WERI-Rb-1 (cell line): ENCODE data around the gene SNX10.

Source experiments
- DNase-seq: peaks from one replicate; pipeline ENCODE4 v3.0.0-alpha.2; 2020
- H3K27ac ChIP-seq: fragments of 250-450 bp; sonication (Bioruptor Pico); 2 replicates; pipeline ENCODE4 v1.5.1; 2020; ENCODE audit warnings: mild to moderate bottlenecking, moderate library complexity
- H3K27me3 ChIP-seq: fragments of 250-450 bp; sonication (Bioruptor Pico); 2 replicates; pipeline ENCODE4 v1.5.1; 2021; ENCODE audit warnings: mild to moderate bottlenecking, low read depth, moderate library complexity; ENCODE audit not compliant: insufficient read depth, severe bottlenecking
- H3K36me3 ChIP-seq: fragments of 250-450 bp; sonication (Bioruptor Pico); 2 replicates; pipeline ENCODE4 v1.5.1; 2020; ENCODE audit warnings: mild to moderate bottlenecking, moderate library complexity
- H3K4me3 ChIP-seq: 2 replicates; pipeline ENCODE4 v1.5.1; 2011; ENCODE audit warnings: low read depth, mild to moderate bottlenecking, control low read depth, low read length
- H3K9me3 ChIP-seq: fragments of 250-450 bp; sonication (Bioruptor Pico); 2 replicates; pipeline ENCODE4 v1.5.1; 2021; ENCODE audit warnings: mild to moderate bottlenecking, moderate library complexity; ENCODE audit not compliant: severe bottlenecking
- TF ChIP-seq, protein P1 (sequence below): IDR thresholded peaks from 2 replicates; pipeline ENCODE4 v1.5.1; 2011; ENCODE audit warnings: low read depth, mild to moderate bottlenecking, control low read depth, inconsistent platforms, low read length

The SNX10 gene

DNA sequence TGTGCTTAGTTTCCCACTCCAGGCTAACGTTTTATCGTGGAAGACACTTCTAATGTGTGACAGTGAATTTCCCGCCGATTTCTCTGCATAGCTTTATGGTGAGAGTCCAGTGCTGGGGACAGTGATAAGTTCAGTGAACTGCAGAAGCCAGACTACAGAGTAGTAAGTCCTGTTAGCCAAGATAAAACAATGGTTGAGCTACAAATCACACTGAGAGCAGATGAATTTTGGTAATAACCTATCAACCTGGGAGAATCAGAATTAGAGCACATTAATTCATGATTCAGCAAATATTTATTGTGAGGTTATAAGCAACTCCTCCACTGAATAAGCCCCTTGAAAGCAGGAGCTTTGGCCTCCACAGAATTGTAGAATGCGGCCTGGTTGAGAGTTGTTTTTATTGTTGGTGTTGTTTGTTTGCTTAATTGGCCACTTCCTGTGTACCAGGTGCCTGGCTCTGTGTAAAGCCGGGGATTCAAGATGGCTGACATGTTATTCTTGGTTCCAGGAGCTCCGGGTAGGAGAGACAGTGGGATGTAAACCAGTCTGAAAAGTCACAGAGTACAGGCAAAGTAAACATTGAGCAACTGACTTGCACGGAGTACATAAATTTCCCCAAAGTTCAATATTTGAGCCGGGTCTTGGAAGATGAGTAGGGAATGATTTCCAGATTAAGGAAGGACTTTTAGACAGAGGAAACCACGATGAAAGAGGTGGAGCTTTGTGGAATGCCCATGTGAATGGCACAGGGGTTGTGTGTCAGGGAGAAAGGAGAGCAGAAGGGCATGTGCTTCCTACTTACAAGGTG, 112.7 kb downstream of the SNX10 start:
- H3K27me3 ChIP-seq = no peaks in the 10 kb centered on the region
- no peak for DNase-seq
- no peak overlapping the region for H3K4me3 ChIP-seq
- no peak overlapping the region for H3K27ac ChIP-seq
- no peaks in the 10 kb centered on the region for H3K36me3 ChIP-seq
- peaks cover 2% of the 10 kb centered on the region for H3K9me3 ChIP-seq
- TF ChIP-seq, protein P1, sequence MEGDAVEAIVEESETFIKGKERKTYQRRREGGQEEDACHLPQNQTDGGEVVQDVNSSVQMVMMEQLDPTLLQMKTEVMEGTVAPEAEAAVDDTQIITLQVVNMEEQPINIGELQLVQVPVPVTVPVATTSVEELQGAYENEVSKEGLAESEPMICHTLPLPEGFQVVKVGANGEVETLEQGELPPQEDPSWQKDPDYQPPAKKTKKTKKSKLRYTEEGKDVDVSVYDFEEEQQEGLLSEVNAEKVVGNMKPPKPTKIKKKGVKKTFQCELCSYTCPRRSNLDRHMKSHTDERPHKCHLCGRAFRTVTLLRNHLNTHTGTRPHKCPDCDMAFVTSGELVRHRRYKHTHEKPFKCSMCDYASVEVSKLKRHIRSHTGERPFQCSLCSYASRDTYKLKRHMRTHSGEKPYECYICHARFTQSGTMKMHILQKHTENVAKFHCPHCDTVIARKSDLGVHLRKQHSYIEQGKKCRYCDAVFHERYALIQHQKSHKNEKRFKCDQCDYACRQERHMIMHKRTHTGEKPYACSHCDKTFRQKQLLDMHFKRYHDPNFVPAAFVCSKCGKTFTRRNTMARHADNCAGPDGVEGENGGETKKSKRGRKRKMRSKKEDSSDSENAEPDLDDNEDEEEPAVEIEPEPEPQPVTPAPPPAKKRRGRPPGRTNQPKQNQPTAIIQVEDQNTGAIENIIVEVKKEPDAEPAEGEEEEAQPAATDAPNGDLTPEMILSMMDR = no peak

DNA sequence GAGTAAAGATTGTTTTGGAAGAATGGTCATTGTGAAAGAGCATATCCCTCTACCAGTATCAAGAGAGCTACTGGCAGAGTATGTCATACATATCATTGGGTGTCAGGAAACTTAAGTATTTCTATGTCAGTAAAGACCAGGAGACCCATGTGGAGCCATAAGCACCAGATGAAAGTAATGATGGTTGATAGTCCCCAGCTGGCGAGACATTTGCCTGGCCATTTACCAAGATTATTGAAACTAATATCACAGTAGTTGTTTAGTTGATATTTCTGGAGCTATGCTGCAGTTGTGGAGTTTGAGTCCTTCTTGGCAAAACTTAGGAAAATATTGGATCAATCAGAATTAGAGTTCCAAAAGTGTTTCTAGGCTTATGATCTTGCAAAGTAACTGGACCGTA, 114.8 kb downstream of the SNX10 start:
- Histone ChIP-seq H3K4me3 (no peak overlapping the region), H3K27me3 (no peaks in the 10 kb centered on the region), H3K36me3 (no peaks in the 10 kb centered on the region), H3K27ac (no peak overlapping the region), H3K9me3 (peaks cover 2% of the 10 kb centered on the region)
- DNase-seq = no peak
- TF ChIP-seq, protein P1 = no peak

DNA sequence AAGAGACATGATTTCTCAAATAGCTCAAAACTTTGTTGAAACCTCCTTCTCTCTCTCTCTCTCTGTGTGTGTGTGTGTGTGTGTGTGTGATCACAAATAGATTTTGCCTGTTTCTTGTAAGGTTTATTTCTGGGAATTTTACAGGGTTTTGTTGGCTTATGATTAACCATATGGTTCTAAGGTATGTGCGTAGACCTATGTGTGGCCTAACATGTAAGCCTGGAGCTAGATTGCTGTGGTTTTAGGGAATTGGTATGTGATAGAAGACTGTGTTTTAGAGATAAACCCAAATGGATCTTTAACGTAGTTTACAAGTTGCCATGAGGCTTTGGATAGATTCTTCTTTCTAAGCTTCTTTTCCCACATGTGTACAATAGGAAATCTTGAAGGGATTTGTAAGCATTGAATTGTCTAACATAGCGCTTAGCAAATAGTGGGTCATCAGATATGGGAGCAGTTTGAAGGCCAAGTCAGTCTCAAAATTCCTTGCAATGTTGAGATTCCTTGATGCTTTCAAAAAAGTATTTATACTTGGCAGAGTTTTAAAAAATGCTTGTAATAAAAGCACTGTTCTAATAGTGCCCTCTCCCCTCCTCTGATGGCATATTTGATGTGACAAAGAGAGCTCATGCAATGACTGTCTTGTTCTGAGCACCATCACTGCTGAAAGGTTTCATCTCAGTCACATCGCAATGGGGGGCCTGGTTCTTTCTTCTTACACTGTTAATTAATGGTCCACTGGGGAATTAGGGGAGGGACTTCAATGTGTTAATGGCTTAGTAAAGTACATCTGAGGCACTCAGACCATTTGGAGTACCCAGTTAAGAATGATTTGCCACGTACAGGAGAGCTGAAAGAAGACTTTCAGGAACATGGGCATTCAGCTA, 118.2 kb downstream of the SNX10 start:
- Histone ChIP-seq H3K9me3 (peaks cover 2% of the 10 kb centered on the region), H3K36me3 (no peaks in the 10 kb centered on the region), H3K4me3 (no peak overlapping the region), H3K27ac (no peak overlapping the region), H3K27me3 (no peaks in the 10 kb centered on the region)
- no peak for DNase-seq
- TF ChIP-seq, protein P1 = no peak

DNA sequence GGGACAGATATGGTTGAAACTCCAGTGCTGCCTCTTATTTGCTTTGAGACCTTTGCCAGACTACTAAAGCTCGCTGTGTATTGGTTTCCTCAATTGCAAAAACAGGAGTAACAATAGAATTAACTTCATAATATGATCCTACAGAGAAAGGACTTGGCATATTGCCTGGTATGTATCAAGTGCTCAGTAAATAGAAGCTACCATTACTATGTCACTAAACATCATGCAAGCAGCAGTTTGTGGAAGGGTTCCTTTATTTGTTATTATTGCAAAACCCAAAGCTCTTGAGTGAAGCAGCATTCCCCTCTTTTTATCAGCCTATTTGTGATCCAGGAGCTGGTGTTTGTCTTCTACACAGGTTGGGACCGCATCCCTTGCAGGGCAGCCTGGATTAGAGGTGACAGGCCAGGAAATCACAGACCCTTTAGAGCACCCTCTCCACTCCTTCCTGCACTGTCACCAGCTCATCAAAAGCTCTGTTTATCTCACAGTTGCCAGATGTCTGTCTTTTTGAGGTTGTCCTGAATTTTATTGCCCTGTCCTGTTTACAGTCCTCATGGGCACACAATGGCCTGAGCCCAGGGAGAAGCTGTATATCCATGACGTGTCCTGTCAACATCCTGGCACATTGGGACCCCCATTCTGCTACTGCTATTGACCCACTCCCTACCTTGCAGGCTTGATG, 121.5 kb downstream of the SNX10 start:
- TF ChIP-seq, protein P1 = no peak
- Histone ChIP-seq H3K4me3 (no peak overlapping the region), H3K27me3 (no peaks in the 10 kb centered on the region), H3K9me3 (no peaks in the 10 kb centered on the region), H3K36me3 (no peaks in the 10 kb centered on the region), H3K27ac (no peak overlapping the region)
- DNase-seq = no peak

DNA sequence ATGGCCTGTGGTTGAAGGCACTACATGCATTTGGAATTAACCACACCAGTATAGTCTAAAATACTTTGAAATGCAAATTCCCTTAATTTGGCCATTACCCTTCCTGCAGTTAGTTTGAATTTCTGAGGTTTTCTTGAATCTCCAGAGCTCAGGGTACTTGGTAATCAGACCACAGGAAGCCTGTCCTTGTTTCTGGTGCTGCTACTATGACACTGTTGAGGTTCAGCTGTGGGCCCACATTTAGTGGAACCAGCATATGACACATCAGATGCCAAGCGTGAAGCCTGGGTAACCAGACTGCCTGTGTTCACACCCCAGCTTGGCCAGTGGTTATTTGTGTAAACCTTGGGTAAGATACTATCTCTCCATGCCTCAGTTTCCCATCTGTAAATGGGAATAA, 124.3 kb downstream of the SNX10 start:
- no peaks in the 10 kb centered on the region for H3K27me3 ChIP-seq
- TF ChIP-seq, protein P1 = no peak
- H3K36me3 ChIP-seq = no peaks in the 10 kb centered on the region
- H3K9me3 ChIP-seq = no peaks in the 10 kb centered on the region
- H3K4me3 ChIP-seq = no peak overlapping the region
- no peak overlapping the region for H3K27ac ChIP-seq
- no peak for DNase-seq
